GM19438 (cell line): ENCODE data around the gene CANX.
A peak's percentile ranks its signal among the peaks of the same experiment; 100 is the strongest.
"Not testable (repeated sequence)": the region's sequence is repeated elsewhere in the genome, so short reads cannot be mapped to it uniquely, and the experiment has no call there.

ENCODE experiments used
- ATAC-seq: cut with Tn5 transposase; IDR thresholded peaks from one replicate; pipeline ENCODE4 v1.9.1; 2021; ENCODE audit warnings: low read depth; ENCODE audit not compliant: unreplicated experiment

The CANX gene, protein sequence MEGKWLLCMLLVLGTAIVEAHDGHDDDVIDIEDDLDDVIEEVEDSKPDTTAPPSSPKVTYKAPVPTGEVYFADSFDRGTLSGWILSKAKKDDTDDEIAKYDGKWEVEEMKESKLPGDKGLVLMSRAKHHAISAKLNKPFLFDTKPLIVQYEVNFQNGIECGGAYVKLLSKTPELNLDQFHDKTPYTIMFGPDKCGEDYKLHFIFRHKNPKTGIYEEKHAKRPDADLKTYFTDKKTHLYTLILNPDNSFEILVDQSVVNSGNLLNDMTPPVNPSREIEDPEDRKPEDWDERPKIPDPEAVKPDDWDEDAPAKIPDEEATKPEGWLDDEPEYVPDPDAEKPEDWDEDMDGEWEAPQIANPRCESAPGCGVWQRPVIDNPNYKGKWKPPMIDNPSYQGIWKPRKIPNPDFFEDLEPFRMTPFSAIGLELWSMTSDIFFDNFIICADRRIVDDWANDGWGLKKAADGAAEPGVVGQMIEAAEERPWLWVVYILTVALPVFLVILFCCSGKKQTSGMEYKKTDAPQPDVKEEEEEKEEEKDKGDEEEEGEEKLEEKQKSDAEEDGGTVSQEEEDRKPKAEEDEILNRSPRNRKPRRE

DNA sequence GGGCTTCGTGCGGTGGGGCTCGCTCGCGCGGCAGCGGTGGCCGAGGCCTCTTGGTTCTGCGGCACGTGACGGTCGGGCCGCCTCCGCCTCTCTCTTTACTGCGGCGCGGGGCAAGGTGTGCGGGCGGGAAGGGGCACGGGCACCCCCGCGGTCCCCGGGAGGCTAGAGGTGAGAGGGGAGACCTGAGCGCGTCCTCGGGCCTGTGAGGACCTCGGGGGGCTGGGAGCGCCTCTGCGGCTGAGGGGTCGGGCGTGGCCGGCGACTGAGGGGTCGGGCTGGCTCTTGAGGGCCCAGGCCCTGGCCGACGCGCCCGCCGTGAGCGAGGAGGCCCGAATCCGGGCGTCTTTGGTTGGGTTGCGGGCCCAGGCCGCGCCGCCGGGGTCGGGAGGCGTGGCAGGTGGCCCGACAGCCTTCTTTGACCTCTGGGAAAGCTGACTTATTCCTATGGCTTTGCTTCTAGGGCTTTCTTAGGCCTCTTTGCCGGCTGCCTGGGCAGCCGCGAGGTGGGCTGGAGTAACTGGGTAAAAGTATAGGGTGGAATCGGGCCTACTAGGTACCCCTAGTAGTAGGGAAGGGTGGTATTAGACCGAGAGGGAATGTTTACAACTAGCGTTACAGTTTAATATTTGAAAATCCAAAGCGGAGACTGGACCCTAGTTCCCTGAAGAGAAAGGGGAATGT is at the start of gene CANX:
Gene CANX, plus strand, starts transcription at position 33 of the 681 bp plus-strand sequence. CDS start 6,715 bp downstream, outside the sequence.
- peak; percentile 1 for ATAC-seq

DNA sequence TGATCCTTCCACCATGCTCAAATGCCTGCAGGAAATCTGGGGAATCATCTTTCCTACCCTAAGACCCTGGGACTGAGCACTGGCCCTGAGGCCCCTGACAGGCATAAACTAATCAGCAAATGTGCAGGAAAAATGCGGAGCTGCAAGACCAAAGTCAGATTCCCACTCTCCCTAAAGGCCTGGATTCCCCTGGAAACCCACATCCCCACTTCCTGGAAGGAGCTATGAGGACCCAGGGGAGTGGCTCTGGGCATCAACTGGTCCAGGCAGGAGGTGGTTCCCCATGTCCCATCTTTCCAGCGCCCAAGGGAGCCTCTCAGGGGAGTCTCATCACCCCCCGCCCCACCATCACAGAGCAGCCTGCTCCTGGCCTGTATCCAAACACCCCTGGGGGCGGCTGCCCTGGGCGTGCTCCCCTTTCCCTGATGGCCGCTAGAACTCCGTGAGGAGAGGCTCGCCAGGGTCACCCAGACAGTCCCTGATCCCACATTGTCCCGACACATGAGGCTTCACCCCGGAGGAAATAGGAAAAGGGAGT is 49.5 kb upstream of the CANX start:
- not testable (repeated sequence) for ATAC-seq

DNA sequence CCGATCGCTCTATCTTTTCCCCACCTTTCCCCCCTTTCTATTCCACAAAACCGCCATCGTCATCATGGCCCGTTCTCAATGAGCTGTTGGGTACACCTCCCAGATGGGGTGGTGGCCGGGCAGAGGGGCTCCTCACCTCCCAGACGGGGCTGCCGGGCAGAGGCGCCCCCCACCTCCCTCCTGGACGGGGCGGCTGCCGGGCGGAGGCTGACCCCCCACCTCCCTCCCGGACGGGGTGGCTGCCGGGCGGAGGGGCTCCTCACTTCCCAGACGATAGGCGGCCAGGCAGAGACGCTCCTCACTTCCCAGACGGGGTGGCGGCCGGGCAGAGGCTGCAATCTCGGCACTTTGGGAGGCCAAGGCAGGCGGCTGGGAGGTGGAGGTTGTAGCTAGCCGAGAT is 48.5 kb upstream of the CANX start:
- ATAC-seq = not testable (repeated sequence)

DNA sequence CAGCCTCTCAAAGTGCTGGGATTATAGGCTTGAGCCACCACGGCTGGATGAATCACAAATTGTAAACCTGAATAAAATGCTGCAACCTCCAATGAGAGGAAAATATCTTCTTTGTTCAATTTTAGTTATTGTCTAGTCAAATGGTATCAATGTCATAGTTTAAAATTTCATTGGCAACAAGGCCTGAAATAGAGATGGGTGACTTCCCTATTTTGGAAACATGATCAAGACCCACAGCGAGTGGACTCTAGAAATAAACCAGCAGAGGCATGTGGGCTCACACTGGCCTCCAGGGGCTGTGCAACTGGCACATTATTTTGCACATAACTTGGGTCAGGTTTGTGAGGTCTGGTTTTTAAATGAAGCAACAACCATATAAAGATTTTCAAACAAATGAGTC is 45.6 kb upstream of the CANX start:
- ATAC-seq = not testable (repeated sequence)

DNA sequence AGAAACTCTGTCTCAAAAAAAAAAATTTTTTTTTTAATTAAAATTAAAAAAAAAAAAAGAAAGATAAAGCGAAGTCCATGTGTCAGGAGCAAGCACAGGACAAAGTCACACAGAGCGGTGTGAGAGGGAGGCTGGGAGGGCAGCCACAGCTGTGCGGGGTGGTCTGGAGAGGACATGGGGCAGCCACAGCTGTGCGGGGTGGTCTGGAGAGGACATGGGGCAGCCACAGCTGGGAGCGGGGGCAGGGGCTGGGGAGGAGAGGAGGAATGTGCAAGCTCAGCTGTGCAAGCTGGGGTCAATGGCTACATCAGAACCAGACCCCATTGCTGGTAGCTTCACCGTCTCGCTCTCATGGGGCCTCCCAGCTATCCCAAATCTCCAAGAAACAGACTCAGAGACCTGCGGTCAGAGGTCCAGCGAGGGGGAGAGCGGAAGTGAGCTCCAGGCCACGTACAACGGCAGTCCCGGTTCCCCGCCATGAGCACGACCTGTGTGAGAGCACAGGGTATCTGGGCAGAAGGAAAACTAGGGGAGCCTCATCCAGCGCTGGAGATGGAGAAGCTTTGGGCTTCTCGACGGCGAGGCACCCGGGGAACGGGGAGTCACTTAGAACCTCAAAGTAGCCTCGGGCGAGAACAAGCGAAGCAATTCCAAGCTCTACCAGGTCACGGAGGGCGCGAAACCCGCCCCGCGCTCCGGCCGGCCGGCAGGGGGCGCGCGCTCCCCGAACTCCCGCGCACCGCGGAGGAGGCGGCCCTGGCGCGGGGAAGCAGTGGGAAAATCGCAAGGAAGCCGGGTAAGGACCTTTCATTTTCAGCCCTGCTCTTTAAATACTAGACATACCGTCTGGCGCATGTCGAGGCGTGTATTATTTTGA is 41.2 kb upstream of the CANX start:
- peak; percentile 87 for ATAC-seq

DNA sequence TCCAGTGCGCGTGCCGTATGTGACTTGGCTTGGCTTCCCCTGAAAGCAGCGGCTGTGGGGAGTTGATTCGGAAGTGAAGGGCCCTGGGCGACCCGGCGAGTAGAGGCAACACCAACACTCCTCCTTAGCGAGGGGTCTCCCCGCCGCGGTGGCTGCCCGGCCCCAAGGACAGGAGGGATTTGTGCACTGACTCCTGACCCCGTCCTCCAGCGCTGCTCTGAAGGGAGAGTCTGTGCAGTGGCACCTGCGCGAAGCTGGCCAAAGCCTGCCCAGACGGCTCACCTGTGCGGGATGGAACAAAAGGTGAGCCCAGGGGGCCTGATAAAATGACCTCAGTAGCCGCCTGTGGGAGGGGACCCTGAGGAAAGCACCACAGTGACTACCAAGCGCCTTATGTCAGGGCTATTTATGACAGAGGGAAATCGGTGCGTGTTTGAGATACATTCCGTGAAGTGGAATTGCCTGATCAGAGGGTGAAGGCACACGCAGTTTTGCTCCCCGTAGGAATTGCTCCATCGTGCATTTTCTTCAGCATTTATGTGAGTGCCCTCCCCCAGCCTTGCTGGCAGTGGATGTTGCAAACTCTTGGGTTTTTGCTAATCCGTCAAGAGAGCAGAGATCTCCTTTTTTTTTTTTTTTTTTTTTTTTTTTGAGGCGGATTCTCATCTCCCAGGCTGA is 40.4 kb upstream of the CANX start:
- ATAC-seq = peak; percentile 61

DNA sequence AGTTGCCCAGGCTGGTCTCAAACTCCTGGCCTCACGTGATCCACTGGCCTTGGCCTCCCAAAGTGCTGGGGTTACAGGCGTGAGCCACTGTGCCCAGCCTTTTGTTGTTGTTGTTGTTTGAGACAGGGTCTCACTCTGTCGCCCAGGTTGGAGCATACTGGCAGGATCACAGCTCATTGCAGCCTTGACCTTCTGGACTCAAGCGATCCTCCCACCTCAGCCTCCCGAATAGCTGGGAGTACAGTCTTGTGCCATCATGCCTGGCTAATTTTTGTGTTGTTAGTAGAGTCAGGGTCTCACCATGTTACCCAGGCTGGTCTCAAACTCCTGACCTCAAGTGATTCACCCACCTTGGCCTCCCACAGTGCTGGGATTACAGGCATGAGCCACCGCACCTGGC is 37.1 kb upstream of the CANX start:
- not testable (repeated sequence) for ATAC-seq

DNA sequence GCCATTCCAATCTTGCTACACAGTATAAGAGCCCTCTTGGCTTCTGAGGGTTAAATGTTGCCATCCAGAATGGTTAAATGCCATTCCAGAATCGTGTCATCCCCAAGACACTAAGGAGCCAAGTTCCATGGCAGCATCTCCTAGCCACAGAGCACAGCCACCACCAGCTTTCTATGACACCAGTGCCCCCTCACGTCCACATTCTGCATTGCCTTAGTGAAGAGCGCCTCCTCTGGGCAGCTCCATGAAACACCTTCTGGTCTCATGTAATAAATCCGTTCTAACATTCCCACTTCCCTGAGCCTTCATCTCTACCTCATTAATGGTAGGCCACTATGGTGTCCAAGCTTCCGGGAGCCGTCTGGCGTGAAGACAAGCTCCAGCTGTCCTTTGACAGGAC is 30.4 kb upstream of the CANX start:
- no peak for ATAC-seq

DNA sequence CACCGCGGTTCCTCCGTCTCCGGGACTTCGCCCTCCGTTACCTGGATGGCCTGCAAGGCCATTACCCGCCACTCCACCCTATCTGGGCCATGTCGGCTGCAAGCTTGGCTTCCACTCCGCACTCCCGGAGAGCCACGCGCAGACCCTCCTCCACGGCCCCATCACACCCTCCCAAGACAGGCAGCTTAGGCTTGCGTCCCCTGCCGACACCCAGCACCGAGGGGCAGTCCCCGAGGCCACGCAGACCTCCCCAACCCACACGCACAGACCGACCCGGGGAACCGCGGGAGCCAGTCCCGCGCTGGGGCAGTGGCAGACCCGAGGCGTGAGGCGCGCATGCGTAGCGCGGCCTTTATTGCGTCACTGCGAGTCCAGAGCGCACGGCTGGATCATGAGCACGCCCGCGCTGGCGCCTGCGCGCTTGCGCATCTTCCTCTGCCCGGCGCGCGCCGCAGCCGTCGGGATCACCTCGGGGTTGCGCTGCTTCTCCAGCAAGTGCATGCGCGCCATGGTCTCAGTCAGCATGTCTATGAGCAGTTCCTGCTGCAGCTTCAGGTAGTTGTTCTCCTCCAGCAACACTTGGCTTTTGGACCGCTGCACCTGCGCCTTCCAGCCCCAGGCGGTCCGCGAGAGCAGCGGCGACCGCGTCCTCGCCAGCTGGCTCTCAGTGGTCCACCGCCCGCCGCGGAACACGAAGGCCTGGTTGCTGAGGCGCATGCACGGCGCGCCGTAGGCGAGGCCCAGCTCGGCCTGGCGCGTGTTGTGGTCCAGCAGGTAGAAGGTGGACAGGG is 20.3 kb upstream of the CANX start:
- peak; percentile 86 for ATAC-seq

DNA sequence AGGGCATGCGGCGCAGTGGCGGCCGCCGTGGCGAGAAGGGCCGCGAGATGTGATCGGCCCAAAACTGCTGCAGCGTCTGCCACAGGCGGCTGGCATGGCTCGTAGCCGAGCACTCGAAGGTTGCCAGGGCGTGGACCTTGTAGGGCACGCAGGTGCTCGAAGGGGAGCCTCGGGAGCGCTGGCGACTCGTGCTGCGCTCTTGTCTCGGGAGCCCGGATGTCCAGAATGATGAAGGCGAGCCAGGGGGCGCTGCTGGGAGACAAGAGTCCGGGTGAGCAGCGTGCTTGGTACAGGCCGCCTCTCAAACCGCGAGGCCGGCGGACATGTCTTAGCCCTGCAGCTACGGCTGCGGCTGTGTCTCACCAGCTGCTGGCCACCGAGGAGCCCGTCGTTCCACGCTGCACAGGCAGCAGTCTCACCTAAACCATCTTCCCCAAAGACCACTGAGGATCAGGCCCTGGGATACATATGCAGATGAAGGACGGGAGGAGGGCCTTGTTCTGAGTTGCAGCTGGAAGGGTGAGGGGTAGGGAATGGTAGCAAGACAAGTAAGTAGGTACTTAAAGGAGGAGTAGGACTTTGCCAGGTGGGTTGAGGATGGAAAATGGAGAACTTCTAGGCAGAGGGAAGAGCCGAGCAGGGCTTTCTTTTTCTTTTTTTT is 19.6 kb upstream of the CANX start:
- no peak for ATAC-seq

DNA sequence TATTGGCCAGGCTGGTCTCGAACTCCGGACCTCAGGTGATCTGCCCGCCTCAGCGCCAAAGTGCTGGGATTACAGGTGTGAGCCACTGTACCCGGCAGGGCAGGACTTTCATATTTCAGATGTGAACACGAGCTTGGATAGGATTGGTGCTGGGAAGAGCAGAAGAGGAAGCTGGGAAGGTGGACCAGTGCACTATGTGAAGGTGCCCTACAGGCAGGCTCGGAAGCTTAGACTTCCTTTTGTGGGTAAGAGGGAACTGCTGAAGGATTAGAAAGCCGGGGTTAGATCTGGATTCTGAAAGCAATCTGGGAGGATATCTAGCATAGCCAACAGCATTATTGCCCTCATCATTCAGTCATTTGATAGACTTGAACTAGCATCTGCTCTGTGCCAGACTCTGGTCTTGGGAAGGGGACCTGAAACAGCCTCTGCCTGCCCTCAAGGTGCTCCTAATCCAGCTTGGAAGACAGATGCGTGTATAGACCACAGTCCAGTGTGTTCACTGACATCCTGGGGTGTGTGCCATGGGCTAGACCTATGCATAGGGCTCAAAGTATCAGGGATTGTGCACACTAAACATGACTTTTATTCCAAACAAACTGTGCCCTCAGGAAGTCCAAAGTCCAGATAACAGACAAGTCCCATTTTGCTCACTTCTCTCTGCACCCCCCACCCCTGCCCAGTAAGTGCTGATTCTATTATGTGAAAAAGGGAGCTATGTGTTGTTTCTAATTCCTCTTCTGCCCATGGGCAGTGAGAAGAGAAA is 18.6 kb upstream of the CANX start:
- ATAC-seq = no peak

DNA sequence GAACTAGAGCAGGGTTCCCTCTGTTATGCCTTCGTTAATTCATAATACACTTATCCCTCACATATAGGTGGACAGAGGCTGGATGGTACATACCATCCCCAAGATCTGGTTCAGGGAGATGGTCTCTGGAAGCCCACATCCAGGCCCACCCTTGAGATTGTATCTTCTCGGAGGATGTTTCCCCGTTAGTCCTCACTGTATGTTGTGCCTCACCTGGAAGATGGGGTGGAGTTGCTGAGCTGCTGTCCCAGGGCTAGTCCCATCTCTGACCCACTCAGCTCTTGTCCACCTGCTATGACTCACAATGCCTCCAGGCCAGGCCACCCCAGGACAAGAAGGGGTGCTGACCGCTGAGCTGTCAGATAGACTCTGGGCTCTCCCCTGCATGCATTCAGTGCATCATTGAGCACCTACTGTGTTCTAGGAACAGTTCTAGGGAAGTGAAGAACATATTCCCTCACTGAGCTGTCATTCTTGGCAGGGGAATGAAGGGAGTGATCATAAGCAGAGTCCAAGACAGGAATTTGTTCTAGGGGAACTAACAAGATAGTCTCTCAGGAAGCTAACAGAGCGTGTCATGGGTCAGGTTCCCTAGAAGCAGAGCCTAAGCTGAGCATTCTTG is 17.9 kb upstream of the CANX start, which contains the start of gene CBY3:
Gene CBY3, minus strand, starts transcription at position 255 of the 622 bp plus-strand sequence. Its CDS starts 116 bp downstream, at position 139.
- ATAC-seq = no peak

DNA sequence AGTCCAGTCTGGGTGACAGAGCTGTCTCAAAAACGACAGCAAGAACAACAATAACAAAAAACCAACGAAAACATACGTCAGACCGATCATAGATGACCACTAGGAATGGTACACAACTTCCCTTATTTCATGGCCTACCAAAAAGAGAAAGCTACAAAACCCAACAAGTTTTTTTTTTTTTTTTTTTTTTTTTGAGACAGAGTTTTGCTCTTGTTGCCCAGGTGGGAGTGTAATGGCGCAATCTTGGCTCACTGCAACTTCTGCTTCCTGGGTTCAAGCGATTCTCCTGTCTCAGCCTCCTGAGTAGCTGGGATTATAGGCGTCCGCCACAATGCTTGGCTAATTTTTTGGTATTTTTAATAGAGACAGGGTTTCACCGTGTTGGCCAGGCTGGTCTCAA is 9.6 kb upstream of the CANX start:
- ATAC-seq = not testable (repeated sequence)

DNA sequence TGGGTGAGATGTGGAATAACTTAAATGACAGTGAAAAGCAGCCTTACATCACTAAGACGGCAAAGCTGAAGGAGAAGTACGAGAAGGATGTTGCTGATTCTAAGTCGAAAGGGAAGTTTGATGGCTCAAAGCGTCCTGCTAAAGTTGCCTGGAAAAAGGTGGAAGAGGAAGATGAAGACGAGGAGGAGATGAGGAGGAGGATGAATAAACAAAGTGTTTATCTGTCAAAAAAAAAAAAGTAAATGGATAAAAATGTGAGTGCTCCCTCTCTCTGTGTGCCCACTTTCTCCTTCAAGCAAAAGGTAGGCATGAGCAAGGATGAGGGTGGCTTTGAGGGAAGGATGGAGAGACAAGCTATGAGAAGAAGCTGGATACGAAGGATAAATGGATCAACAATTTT is 4.2 kb upstream of the CANX start:
- no peak for ATAC-seq

DNA sequence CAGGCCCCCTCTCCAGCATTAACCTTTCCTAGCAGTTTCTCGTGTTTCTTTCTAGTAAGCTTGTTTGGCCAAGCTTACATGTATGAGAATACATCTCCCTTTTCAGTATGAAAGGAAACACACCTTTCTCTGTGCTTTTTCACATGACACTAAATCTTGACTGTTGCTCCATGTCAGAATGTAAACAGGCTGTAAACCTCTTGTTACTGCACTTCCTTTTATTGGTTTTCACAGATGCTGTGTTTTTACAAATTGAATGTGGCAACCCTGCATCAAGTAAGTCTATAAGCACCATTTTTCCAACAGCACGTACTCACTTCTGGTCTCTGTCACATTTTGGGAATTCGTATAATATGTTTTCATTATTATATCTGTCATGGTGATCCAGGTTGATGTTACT is 2.2 kb upstream of the CANX start:
- ATAC-seq = no peak

DNA sequence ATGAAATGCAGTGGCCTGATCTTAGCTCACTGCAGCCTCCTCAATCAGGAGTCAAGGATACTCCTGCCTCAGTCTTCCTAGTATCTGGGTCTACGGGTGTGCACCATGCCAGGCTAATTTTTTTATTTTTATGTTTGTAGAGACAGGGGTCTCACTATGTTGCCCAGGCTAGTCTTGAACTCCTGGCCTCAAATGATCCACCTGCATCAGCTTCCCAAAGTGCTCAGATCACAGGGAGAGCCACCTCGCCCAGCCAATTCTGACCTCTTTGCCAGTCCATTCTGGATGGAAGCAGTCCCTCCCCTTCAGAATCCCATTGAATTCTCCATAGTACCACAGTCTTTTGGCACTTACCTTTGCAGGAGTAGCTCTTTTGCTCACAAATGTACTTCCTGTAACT is 1.7 kb upstream of the CANX start:
- ATAC-seq = no peak

DNA sequence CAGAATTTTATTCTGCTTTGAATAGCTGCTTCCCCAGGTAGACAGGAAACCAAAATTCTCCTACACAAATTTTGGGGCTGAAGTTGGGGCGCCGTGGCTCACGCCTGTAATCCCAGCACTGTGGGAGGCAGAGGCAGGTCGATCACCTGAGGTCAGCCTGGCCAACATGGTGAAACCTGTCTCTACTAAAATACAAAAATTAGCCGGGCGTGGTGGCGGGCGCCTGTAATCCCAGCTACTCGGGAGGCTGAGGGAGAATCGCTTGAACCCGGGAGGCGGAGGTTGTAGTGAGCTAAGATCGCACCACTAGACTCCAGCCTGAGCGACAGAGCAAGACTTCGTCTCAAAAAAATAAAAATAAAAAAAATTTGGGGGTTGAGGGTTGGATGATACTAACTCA is 1.2 kb upstream of the CANX start:
- not testable (repeated sequence) for ATAC-seq
